K562 (cell line): Measurements from ENCODE around the gene RAB25. TPM values are rescaled to one million over a fixed set of nuclear protein-coding genes. Genes with fewer than 3 reads are reported as not detected.

Experiments used
- ETV1 ChIP-seq: fragments of 450-650 bp; conservative IDR thresholded peaks from 2 replicates; pipeline ENCODE4 v1.6.1; 2016; ENCODE audit warnings: missing genetic modification characterization, control low read depth, low read depth, missing compliant biosample characterization
- FOSL1 ChIP-seq: fragments of 200-800 bp; sonication (Bioruptor generic); conservative IDR thresholded peaks from 2 replicates; pipeline ENCODE4 v1.6.1; 2016; ENCODE audit warnings: missing genetic modification characterization, missing compliant biosample characterization
- PHB ChIP-seq: fragments of 250-450 bp; sonication (Bioruptor Pico); IDR thresholded peaks from 2 replicates; pipeline ENCODE4 v1.5.0; 2021
- ZBTB40 ChIP-seq, 2 experiments: fragments of 450-650 bp in 1 of 2; sonication (generic) in 1 of 2; formaldehyde crosslinking in 1 of 2; IDR thresholded peaks; 2 replicates each; pipeline versions ENCODE4 v1.7.1 to v1.9.0; 2016 to 2022; ENCODE audit warnings: inconsistent platforms in 1 of 2, mild to moderate bottlenecking in 1 of 2, missing genetic modification reagents in 1 of 2
- polyA plus RNA-seq, 8 experiments: library from polyadenylated mRNA; depleted of rRNA in 4 of 8; stranded (reverse) in 5 of 8; unstranded in 3 of 8; fragments of >200 nt; fragmentation: Nextera tagmentation in 2 of 8; fragmentation: Illumina TruSeq in 1 of 8; extraction: Ambion mirVana in 2 of 8; extraction: Trizol in 1 of 8; gene quantifications; 2 replicates each; pipeline versions ENCODE4 v1.2.1 to v1.2.3, GENCODE V29; 2011 to 2014; ENCODE audit warnings: inconsistent platforms in 1 of 8, missing spikeins in 1 of 8
- total RNA-seq, 7 experiments: library from RNA; depleted of rRNA in 6 of 7; stranded (reverse); fragments of >200 nt in 6 of 7; fragmentation: Illumina TruSeq in 2 of 7; extraction: Trizol in 2 of 7; gene quantifications; 2 replicates each; pipeline versions ENCODE4 v1.2.1 to v1.2.3, GENCODE V29; 2011 to 2021; ENCODE audit warnings: low replicate concordance in 1 of 7

RAB25 gene
- total and polyA plus RNA-seq, 9 of the 15 experiments (the other 6 are each of a cell fraction or from before 2014, with no cell fraction given) = 0.10 to 0.27 (median 0.13) TPM; not detected in 6

GRCh38 chr1:156019946-156020292 is 41.0 kb upstream of the RAB25 start (continued):
- TF ChIP-seq ZBTB40 (IDR thresholded peaks at IDR 0.05) (0 out of 2 replicates have a peak, but pooled peaks have one; percentile 14), ZBTB40 (CRISPR knock-in tag; IDR thresholded peaks at IDR 0.05) (no peak), ETV1 (tag) (no peak), FOSL1 (tag) (no peak), PHB (CRISPR knock-in tag) (no peak)
